H9 (cell line): Measurements from ENCODE around the gene NSF. TPM values are rescaled to one million over a fixed set of nuclear protein-coding genes. Genes with fewer than 3 reads are reported as not detected.
"Not testable (repeated sequence)": the region's sequence is repeated elsewhere in the genome, so short reads cannot be mapped to it uniquely, and the experiment has no call there.

Source experiments
- DNase-seq: peaks from one replicate; pipeline ENCODE4 v3.0.0-alpha.2; 2017
- H2AFZ ChIP-seq: one replicate; pipeline ENCODE4 v1.6.1; 2013; ENCODE audit warnings: mild to moderate bottlenecking, low read length, control low read depth, moderate library complexity
- H2AK5ac ChIP-seq: 2 replicates; pipeline ENCODE4 v1.6.1; 2013; ENCODE audit warnings: low read length, control low read depth, mixed read lengths; ENCODE audit not compliant: insufficient read length
- H2BK120ac ChIP-seq: one replicate; pipeline ENCODE4 v1.6.1; 2013; ENCODE audit warnings: low read depth, mild to moderate bottlenecking, low read length, control low read depth, inconsistent platforms; ENCODE audit not compliant: poor library complexity, severe bottlenecking
- H2BK12ac ChIP-seq: 2 replicates; pipeline ENCODE4 v1.6.1; 2013; ENCODE audit warnings: low read length, control low read depth, mixed read lengths, low read depth; ENCODE audit not compliant: insufficient read length
- H2BK15ac ChIP-seq: 2 replicates; pipeline ENCODE4 v1.6.1; 2013; ENCODE audit warnings: low read depth, low read length, control low read depth
- H2BK20ac ChIP-seq: one replicate; pipeline ENCODE4 v1.6.1; 2013; ENCODE audit warnings: low read depth, mild to moderate bottlenecking, low read length, control low read depth, inconsistent platforms; ENCODE audit not compliant: poor library complexity, severe bottlenecking
- H2BK5ac ChIP-seq: 2 replicates; pipeline ENCODE4 v1.6.1; 2013; ENCODE audit warnings: low read length, control low read depth, mixed read lengths; ENCODE audit not compliant: insufficient read length
- H3K14ac ChIP-seq: 2 replicates; pipeline ENCODE4 v1.6.1; 2013; ENCODE audit warnings: low read length, control low read depth; ENCODE audit not compliant: insufficient read depth
- H3K18ac ChIP-seq: 2 replicates; pipeline ENCODE4 v1.6.1; 2013; ENCODE audit warnings: low read depth, mild to moderate bottlenecking, mixed read lengths, low read length, control low read depth; ENCODE audit not compliant: insufficient read length
- H3K23ac ChIP-seq: 2 replicates; pipeline ENCODE4 v1.6.1; 2013; ENCODE audit warnings: low read length, control low read depth, mixed read lengths, low read depth; ENCODE audit not compliant: insufficient read length
- H3K23me2 ChIP-seq: 2 replicates; pipeline ENCODE4 v1.6.1; 2013; ENCODE audit warnings: low read depth, mild to moderate bottlenecking, mixed read lengths, low read length, control low read depth; ENCODE audit not compliant: insufficient read length, poor library complexity, severe bottlenecking
- H3K27ac ChIP-seq: 2 replicates; pipeline ENCODE4 v1.5.1; 2013; ENCODE audit warnings: low read length, control low read depth, mixed read lengths, low read depth; ENCODE audit not compliant: insufficient read length
- H3K27me3 ChIP-seq: 2 replicates; pipeline ENCODE4 v1.6.1; 2013; ENCODE audit warnings: low read length, control low read depth, inconsistent platforms; ENCODE audit not compliant: insufficient read depth
- H3K4ac ChIP-seq: 2 replicates; pipeline ENCODE4 v1.6.1; 2013; ENCODE audit warnings: low read depth, mild to moderate bottlenecking, control low read depth, inconsistent platforms, low read length, moderate library complexity
- H3K4me1 ChIP-seq: 2 replicates; pipeline ENCODE4 v1.6.1; 2013; ENCODE audit warnings: low read length, control low read depth, inconsistent platforms; ENCODE audit not compliant: insufficient read depth
- H3K4me2 ChIP-seq: 2 replicates; pipeline ENCODE4 v1.6.1; 2013; ENCODE audit warnings: low read length, control low read depth, mixed read lengths; ENCODE audit not compliant: insufficient read length, insufficient read depth
- H3K56ac ChIP-seq: 2 replicates; pipeline ENCODE4 v1.6.1; 2013; ENCODE audit warnings: low read depth, mild to moderate bottlenecking, mixed read lengths, low read length, control low read depth; ENCODE audit not compliant: insufficient read length
- H3K79me1 ChIP-seq: 2 replicates; pipeline ENCODE4 v1.6.1; 2013; ENCODE audit warnings: low read depth, mild to moderate bottlenecking, moderate library complexity, low read length, control low read depth, inconsistent platforms; ENCODE audit not compliant: insufficient read depth, poor library complexity, severe bottlenecking
- H3K79me2 ChIP-seq: 2 replicates; pipeline ENCODE4 v1.6.1; 2013; ENCODE audit warnings: low read length, control low read depth, inconsistent platforms; ENCODE audit not compliant: insufficient read depth
- H3K9ac ChIP-seq: 2 replicates; pipeline ENCODE4 v1.6.1; 2013; ENCODE audit warnings: low read length, control low read depth, mixed read lengths; ENCODE audit not compliant: insufficient read length; ENCODE audit errors: extremely low read depth
- H3K9me3 ChIP-seq: one replicate; pipeline ENCODE4 v1.6.1; 2013; ENCODE audit warnings: low read depth, low read length, inconsistent platforms; ENCODE audit not compliant: control insufficient read depth
- H3T11ph ChIP-seq: one replicate; pipeline ENCODE4 v1.6.1; 2013; ENCODE audit warnings: mild to moderate bottlenecking, low read length, control low read depth, inconsistent platforms
- H4K20me1 ChIP-seq: one replicate; pipeline ENCODE4 v1.6.1; 2013; ENCODE audit not compliant: control insufficient read depth, insufficient read length, insufficient read depth
- H4K5ac ChIP-seq: 2 replicates; pipeline ENCODE4 v1.6.1; 2013; ENCODE audit warnings: low read depth, mild to moderate bottlenecking, mixed read lengths, low read length, control low read depth; ENCODE audit not compliant: insufficient read length
- H4K8ac ChIP-seq: replicated peaks from 2 replicates; pipeline ENCODE4 v1.6.1; 2013; ENCODE audit warnings: low read length, control low read depth, mixed read lengths, low read depth; ENCODE audit not compliant: insufficient read length
- H4K91ac ChIP-seq: 2 replicates; pipeline ENCODE4 v1.6.1; 2013; ENCODE audit warnings: low read depth, mild to moderate bottlenecking, moderate library complexity, mixed read lengths, low read length, control low read depth; ENCODE audit not compliant: insufficient read length
- H3K27ac Mint-ChIP-seq, 3 experiments: 2 replicates in 2 of 3; 3 replicates in 1 of 3; pipeline ENCODE4 v1.8.0; 2020 to 2021; ENCODE audit warnings: mixed read lengths in 3 of 3, mild to moderate bottlenecking in 1 of 3, moderate library complexity in 1 of 3
- H3K27me3 Mint-ChIP-seq: 2 replicates; pipeline ENCODE4 v1.8.0; 2021; ENCODE audit warnings: low read depth, mild to moderate bottlenecking, moderate library complexity, mixed read lengths
- H3K36me3 Mint-ChIP-seq, 3 experiments: 2 replicates in 2 of 3; 3 replicates in 1 of 3; pipeline ENCODE4 v1.8.0; 2020 to 2021; ENCODE audit warnings: low read depth in 3 of 3, mixed read lengths in 3 of 3; ENCODE audit not compliant: insufficient read depth in 1 of 3
- H3K4me1 Mint-ChIP-seq, 2 experiments: 2 replicates each; pipeline ENCODE4 v1.8.0; 2020; ENCODE audit warnings: mixed read lengths in 2 of 2
- H3K4me3 Mint-ChIP-seq, 2 experiments: 2 replicates in 1 of 2; 3 replicates in 1 of 2; pipeline ENCODE4 v1.8.0; 2020 to 2021; ENCODE audit warnings: mild to moderate bottlenecking in 2 of 2, mixed read lengths in 2 of 2, moderate library complexity in 1 of 2
- H3K9me3 Mint-ChIP-seq, 2 experiments: 2 replicates in 1 of 2; 3 replicates in 1 of 2; pipeline ENCODE4 v1.8.0; 2020; ENCODE audit warnings: mild to moderate bottlenecking in 2 of 2, mixed read lengths in 2 of 2, moderate library complexity in 1 of 2
- WGBS: extraction: QIAGEN DNeasy Blood & Tissue Kit; methylation state at CpG from one replicate; pipeline ENCODE4 v1.1.7; 2013; ENCODE audit warnings: missing lambda C conversion rate, low lambda C conversion rate, mixed read lengths; ENCODE audit not compliant: insufficient read length; ENCODE audit errors: extremely low coverage; 5-methylcytosine and 5-hydroxymethylcytosine counted together
- total RNA-seq: library from RNA; stranded (reverse); gene quantifications from 2 replicates; pipeline ENCODE4 v1.2.1, GENCODE V29; 2021

The NSF gene
- total RNA-seq, 1 experiment from 2014 or later: 36.4 TPM

- no CpG with 5 or more reads among the region's 1 CpG for WGBS
- not testable (repeated sequence) for H2AFZ ChIP-seq, H3K9me3 Mint-ChIP-seq, H2BK20ac ChIP-seq, H4K8ac ChIP-seq, H2AK5ac ChIP-seq, H3K4me1 ChIP-seq, H2BK120ac ChIP-seq, H3K79me2 ChIP-seq, H3K9me3 ChIP-seq, H3K9ac ChIP-seq, H3K4me2 ChIP-seq, H2BK15ac ChIP-seq, H3K36me3 Mint-ChIP-seq, H3K4me1 Mint-ChIP-seq, H3K18ac ChIP-seq, H3K23me2 ChIP-seq, H3K4ac ChIP-seq, H4K20me1 ChIP-seq, H3K27ac Mint-ChIP-seq, H3K4me3 Mint-ChIP-seq, H4K5ac ChIP-seq, H3K56ac ChIP-seq, H3K27me3 Mint-ChIP-seq, DNase-seq, H4K91ac ChIP-seq, H2BK12ac ChIP-seq, H3K27ac ChIP-seq, H2BK5ac ChIP-seq, H3K79me1 ChIP-seq, H3K14ac ChIP-seq, H3T11ph ChIP-seq, H3K23ac ChIP-seq, H3K27me3 ChIP-seq
Observed at GRCh38 chr17:46613876-46614275, 23.4 kb downstream of the NSF start.

- H2AK5ac ChIP-seq, H3K27me3 Mint-ChIP-seq, H3K23ac ChIP-seq, H3K27ac Mint-ChIP-seq, H2BK5ac ChIP-seq, H3K9me3 ChIP-seq, H3K56ac ChIP-seq, H3T11ph ChIP-seq, H3K79me1 ChIP-seq, H3K9ac ChIP-seq, H3K4me1 Mint-ChIP-seq, H2BK20ac ChIP-seq, H3K9me3 Mint-ChIP-seq, H4K20me1 ChIP-seq, H2BK15ac ChIP-seq, H3K23me2 ChIP-seq, H3K18ac ChIP-seq, H3K14ac ChIP-seq, H2BK120ac ChIP-seq, H3K27me3 ChIP-seq, H2BK12ac ChIP-seq, H3K4me1 ChIP-seq, DNase-seq, H4K5ac ChIP-seq, H2AFZ ChIP-seq, H3K4me3 Mint-ChIP-seq, H3K79me2 ChIP-seq, H3K4ac ChIP-seq, H3K4me2 ChIP-seq, H4K8ac ChIP-seq, H3K36me3 Mint-ChIP-seq, H4K91ac ChIP-seq, H3K27ac ChIP-seq: not testable (repeated sequence)
- no CpG with 5 or more reads among the region's 3 CpGs for WGBS
Observed at GRCh38 chr17:46617121-46617520, 26.7 kb downstream of the NSF start.
